Muscle layer of colon (tissue), 2 donors: Measurements from ENCODE around the gene BRICD5.

ENCODE experiments used
- H3K27ac ChIP-seq: one replicate; pipeline ENCODE4 v1.7.0; 2013; ENCODE audit warnings: low read depth, mild to moderate bottlenecking, low read length, moderate library complexity
- H3K27me3 ChIP-seq, 2 donors: one replicate each; pipeline ENCODE4 v1.7.0; 2013; ENCODE audit warnings: low read length in 2 of 2, mild to moderate bottlenecking in 2 of 2; ENCODE audit not compliant: insufficient read depth in 2 of 2, control insufficient read depth in 1 of 2
- H3K36me3 ChIP-seq: one replicate; pipeline ENCODE4 v1.7.0; 2013; ENCODE audit warnings: mild to moderate bottlenecking, low read length; ENCODE audit not compliant: insufficient read depth
- H3K4me1 ChIP-seq: one replicate; pipeline ENCODE4 v1.7.0; 2013; ENCODE audit warnings: mild to moderate bottlenecking, low read length; ENCODE audit not compliant: insufficient read depth
- H3K4me3 ChIP-seq, 2 donors: one replicate each; pipeline ENCODE4 v1.7.0; 2013; ENCODE audit warnings: low read length in 2 of 2, low read depth in 1 of 2, mild to moderate bottlenecking in 1 of 2, moderate library complexity in 1 of 2
- H3K9ac ChIP-seq: one replicate; pipeline ENCODE4 v1.7.0; 2013; ENCODE audit warnings: low read length
- H3K9me3 ChIP-seq: one replicate; pipeline ENCODE4 v1.7.0; 2013; ENCODE audit warnings: mild to moderate bottlenecking, low read length
- donor health status: abdominal sarcoma.
- donor health status: Adenocarcinoma of cecum.

BRICD5 gene

GRCh38 chr16:2195322-2196161 is 15.1 kb downstream of the BRICD5 start:
- H3K4me3 ChIP-seq, result no peak overlapping the region
- no peak overlapping the region for H3K27ac ChIP-seq
- no peaks in the 10 kb centered on the region for H3K9me3 ChIP-seq
- no peak overlapping the region for H3K9ac ChIP-seq
- H3K27me3 ChIP-seq, result peaks cover 15 to 47% of the 10 kb centered on the region in 2 donors
- H3K36me3 ChIP-seq, result no peaks in the 10 kb centered on the region
- peaks cover 5% of the 10 kb centered on the region for H3K4me1 ChIP-seq

- peaks cover 5% of the 10 kb centered on the region for H3K4me1 ChIP-seq
- H3K4me3 ChIP-seq, result no peak overlapping the region
- no peaks in the 10 kb centered on the region for H3K36me3 ChIP-seq
- H3K27ac ChIP-seq, result no peak overlapping the region
- H3K9ac ChIP-seq, result no peak overlapping the region
- H3K27me3 ChIP-seq, result peaks cover 15 to 47% of the 10 kb centered on the region in 2 donors
- H3K9me3 ChIP-seq, result no peaks in the 10 kb centered on the region
Observed at GRCh38 chr16:2194852-2195321, 15.8 kb downstream of the BRICD5 start.

GRCh38 chr16:2194166-2194834 is 16.4 kb downstream of the BRICD5 start:
- no peaks in the 10 kb centered on the region for H3K36me3 ChIP-seq
- H3K9ac ChIP-seq, result no peak overlapping the region
- peaks cover 5% of the 10 kb centered on the region for H3K4me1 ChIP-seq
- no peak overlapping the region for H3K4me3 ChIP-seq
- peaks cover 15 to 42% of the 10 kb centered on the region in 2 donors for H3K27me3 ChIP-seq
- no peaks in the 10 kb centered on the region for H3K9me3 ChIP-seq
- no peak overlapping the region for H3K27ac ChIP-seq

GRCh38 chr16:2191446-2191706 is 19.3 kb downstream of the BRICD5 start:
- Histone ChIP-seq H3K4me1 (peaks cover 5% of the 10 kb centered on the region), H3K9me3 (no peaks in the 10 kb centered on the region), H3K27me3 (peaks cover 10 to 27% of the 10 kb centered on the region in 2 donors), H3K36me3 (no peaks in the 10 kb centered on the region), H3K4me3 (no peak overlapping the region), H3K9ac (no peak overlapping the region), H3K27ac (no peak overlapping the region)

GRCh38 chr16:2190659-2191445 is 19.8 kb downstream of the BRICD5 start:
- Histone ChIP-seq H3K4me1 (peaks cover 5% of the 10 kb centered on the region), H3K27ac (no peak overlapping the region), H3K9me3 (no peaks in the 10 kb centered on the region), H3K27me3 (peaks cover 9 to 25% of the 10 kb centered on the region in 2 donors), H3K9ac (no peak overlapping the region), H3K4me3 (no peak overlapping the region), H3K36me3 (no peaks in the 10 kb centered on the region)

- Histone ChIP-seq H3K36me3 (no peaks in the 10 kb centered on the region), H3K9ac (no peak overlapping the region), H3K27ac (no peak overlapping the region)
Observed at GRCh38 chr16:2190002-2190658, 20.5 kb downstream of the BRICD5 start.

GRCh38 chr16:2189252-2189893 is 21.3 kb downstream of the BRICD5 start:
- Histone ChIP-seq H3K9ac (no peak overlapping the region), H3K4me3 (no peak overlapping the region), H3K36me3 (no peaks in the 10 kb centered on the region), H3K9me3 (no peaks in the 10 kb centered on the region), H3K27ac (no peak overlapping the region), H3K4me1 (no peaks in the 10 kb centered on the region), H3K27me3 (peaks cover 0 to 10% of the 10 kb centered on the region in 2 donors)

More at GRCh38 chr16:2190002-2190658, 20.5 kb downstream of the BRICD5 start:
- Histone ChIP-seq H3K27me3 (peaks cover 2 to 18% of the 10 kb centered on the region in 2 donors), H3K4me3 (no peak overlapping the region), H3K4me1 (no peaks in the 10 kb centered on the region), H3K9me3 (no peaks in the 10 kb centered on the region)

- Histone ChIP-seq H3K27me3 (peaks cover 0 to under 1% of the 10 kb centered on the region in 2 donors), H3K9me3 (no peaks in the 10 kb centered on the region), H3K4me3 (no peak overlapping the region), H3K9ac (no peak overlapping the region), H3K36me3 (no peaks in the 10 kb centered on the region), H3K27ac (no peak overlapping the region), H3K4me1 (no peaks in the 10 kb centered on the region)
Observed at GRCh38 chr16:2188395-2188794, 22.3 kb downstream of the BRICD5 start.

GRCh38 chr16:2187212-2187611 is 23.5 kb downstream of the BRICD5 start:
- Histone ChIP-seq H3K9me3 (no peaks in the 10 kb centered on the region), H3K27ac (no peak overlapping the region), H3K4me1 (no peaks in the 10 kb centered on the region), H3K9ac (no peak overlapping the region), H3K4me3 (no peak overlapping the region), H3K36me3 (no peaks in the 10 kb centered on the region), H3K27me3 (no peaks in the 10 kb centered on the region)

GRCh38 chr16:2186505-2186904 is 24.2 kb downstream of the BRICD5 start:
- Histone ChIP-seq H3K4me1 (no peaks in the 10 kb centered on the region), H3K36me3 (no peaks in the 10 kb centered on the region)

More at GRCh38 chr16:2186505-2186904, 24.2 kb downstream of the BRICD5 start:
- Histone ChIP-seq H3K4me3 (no peak overlapping the region), H3K27ac (no peak overlapping the region), H3K9ac (no peak overlapping the region), H3K9me3 (no peaks in the 10 kb centered on the region), H3K27me3 (no peaks in the 10 kb centered on the region)
